DMS53 treated with DMSO at 0.1 percent for 48 hours (cell line): ENCODE measurements around the gene WARS2.
A peak's percentile ranks its signal among the peaks of the same experiment; 100 is the strongest.
"Not testable (repeated sequence)": the region's sequence is repeated elsewhere in the genome, so short reads cannot be mapped to it uniquely, and the experiment has no call there.

Source experiments
- DNase-seq: peaks from one replicate; lab custom pipeline; 2025; ENCODE audit not compliant: unreplicated experiment; lab: John Stamatoyannopoulos, UW

WARS2 gene

GRCh38 chr1:119140177-119141019 lies at the start of gene WARS2:
Gene WARS2 (minus strand): TSS chr1:119140653. CDS start chr1:119140644, 9 bp downstream.
- peak; percentile 75 for DNase-seq

- DNase-seq = no peak
Measured at GRCh38 chr1:119188926-119189325, 48.5 kb upstream of the WARS2 start.

GRCh38 chr1:119187416-119187815 lies 47.0 kb upstream of the WARS2 start:
- DNase-seq = no peak

GRCh38 chr1:119186471-119186870 lies 46.0 kb upstream of the WARS2 start:
- no peak for DNase-seq

GRCh38 chr1:119184972-119185371 lies 44.5 kb upstream of the WARS2 start:
- no peak for DNase-seq

GRCh38 chr1:119181218-119181617 lies 40.8 kb upstream of the WARS2 start:
- no peak for DNase-seq

- DNase-seq = no peak
Measured at GRCh38 chr1:119179051-119179450, 38.6 kb upstream of the WARS2 start.

GRCh38 chr1:119172927-119173326 lies 32.5 kb upstream of the WARS2 start:
- DNase-seq = not testable (repeated sequence)

GRCh38 chr1:119171381-119172010 lies 31.0 kb upstream of the WARS2 start:
- DNase-seq = not testable (repeated sequence)

GRCh38 chr1:119163396-119163795 lies 22.9 kb upstream of the WARS2 start:
- no peak for DNase-seq

GRCh38 chr1:119160866-119161265 lies 20.4 kb upstream of the WARS2 start:
- no peak for DNase-seq

- DNase-seq = no peak
Measured at GRCh38 chr1:119160409-119160808, 20.0 kb upstream of the WARS2 start.

- no peak for DNase-seq
Measured at GRCh38 chr1:119159966-119160365, 19.5 kb upstream of the WARS2 start.

- no peak for DNase-seq
Measured at GRCh38 chr1:119159111-119159510, 18.7 kb upstream of the WARS2 start.

GRCh38 chr1:119156761-119157160 lies 16.3 kb upstream of the WARS2 start:
- not testable (repeated sequence) for DNase-seq

GRCh38 chr1:119155069-119155468 lies 14.6 kb upstream of the WARS2 start:
- DNase-seq = not testable (repeated sequence)

GRCh38 chr1:119150150-119150549 lies 9.7 kb upstream of the WARS2 start:
- DNase-seq = no peak

- DNase-seq = no peak
Measured at GRCh38 chr1:119147661-119148090, 7.2 kb upstream of the WARS2 start.

GRCh38 chr1:119146466-119146865 lies 6.0 kb upstream of the WARS2 start:
- DNase-seq = no peak

GRCh38 chr1:119144813-119145212 lies 4.4 kb upstream of the WARS2 start:
- DNase-seq = no peak

- DNase-seq = no peak
Measured at GRCh38 chr1:119143706-119144105, 3.3 kb upstream of the WARS2 start.

- no peak for DNase-seq
Measured at GRCh38 chr1:119141660-119142059, 1.2 kb upstream of the WARS2 start.
